Transverse colon (tissue), 4 donors: ENCODE results near the gene SASH1.

Source experiments
- EP300 ChIP-seq: sonication (generic); formaldehyde crosslinking; IDR thresholded peaks from one replicate; pipeline ENCODE4 v1.6.1; 2017; ENCODE audit warnings: antibody characterized with exemption, low read depth
- POLR2A ChIP-seq: fragments of 450-650 bp; IDR thresholded peaks from one replicate; pipeline ENCODE4 v1.6.1; 2016; ENCODE audit warnings: antibody characterized with exemption, mild to moderate bottlenecking, moderate library complexity
- POLR2AphosphoS5 ChIP-seq, 3 donors: sonication (generic); formaldehyde crosslinking; IDR thresholded peaks; one replicate each; pipeline ENCODE4 v1.6.1; 2016; ENCODE audit warnings: antibody characterized with exemption in 3 of 3
- TF ChIP-seq, protein P1 (sequence below), 5 experiments: fragments of 200-600 bp in 3 of 5; fragments of 450-650 bp in 2 of 5; sonication (generic) in 3 of 5; IDR thresholded peaks; 1 replicate in 2 of 5; 2 replicates in 3 of 5; pipeline ENCODE4 v1.5.1; 2016 to 2017; ENCODE audit warnings: antibody characterized with exemption in 5 of 5, inconsistent platforms in 3 of 5, mild to moderate bottlenecking in 2 of 5, moderate library complexity in 1 of 5

DNA sequence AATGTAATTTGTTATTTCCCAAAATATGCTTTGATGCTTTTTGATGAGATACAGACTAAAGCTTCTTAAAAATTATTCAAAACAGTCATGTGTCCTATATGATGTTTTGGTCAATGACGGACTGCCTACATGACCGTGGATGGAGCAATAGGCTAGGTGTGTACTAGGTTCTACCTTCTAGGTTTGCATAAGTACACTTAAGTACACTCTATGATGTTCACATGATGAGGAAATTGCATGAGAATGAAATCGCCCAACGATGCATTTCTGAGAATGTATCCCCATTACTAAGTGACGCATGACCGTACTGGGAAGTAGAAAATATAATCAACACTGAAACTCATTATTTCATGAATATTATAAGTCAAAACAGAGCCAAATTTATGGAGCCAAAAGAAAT, 252.9 kb downstream of the SASH1 start:
- TF ChIP-seq POLR2AphosphoS5 (IDR thresholded peaks at IDR 0.05) (no peak), EP300 (no peak), POLR2A (no peak)
- TF ChIP-seq, protein P1, sequence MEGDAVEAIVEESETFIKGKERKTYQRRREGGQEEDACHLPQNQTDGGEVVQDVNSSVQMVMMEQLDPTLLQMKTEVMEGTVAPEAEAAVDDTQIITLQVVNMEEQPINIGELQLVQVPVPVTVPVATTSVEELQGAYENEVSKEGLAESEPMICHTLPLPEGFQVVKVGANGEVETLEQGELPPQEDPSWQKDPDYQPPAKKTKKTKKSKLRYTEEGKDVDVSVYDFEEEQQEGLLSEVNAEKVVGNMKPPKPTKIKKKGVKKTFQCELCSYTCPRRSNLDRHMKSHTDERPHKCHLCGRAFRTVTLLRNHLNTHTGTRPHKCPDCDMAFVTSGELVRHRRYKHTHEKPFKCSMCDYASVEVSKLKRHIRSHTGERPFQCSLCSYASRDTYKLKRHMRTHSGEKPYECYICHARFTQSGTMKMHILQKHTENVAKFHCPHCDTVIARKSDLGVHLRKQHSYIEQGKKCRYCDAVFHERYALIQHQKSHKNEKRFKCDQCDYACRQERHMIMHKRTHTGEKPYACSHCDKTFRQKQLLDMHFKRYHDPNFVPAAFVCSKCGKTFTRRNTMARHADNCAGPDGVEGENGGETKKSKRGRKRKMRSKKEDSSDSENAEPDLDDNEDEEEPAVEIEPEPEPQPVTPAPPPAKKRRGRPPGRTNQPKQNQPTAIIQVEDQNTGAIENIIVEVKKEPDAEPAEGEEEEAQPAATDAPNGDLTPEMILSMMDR (IDR thresholded peaks at IDR 0.05), result no peak
